K562 (cell line): ENCODE measurements around the gene HELLS. TPM values are rescaled to one million over a fixed set of nuclear protein-coding genes. Genes with fewer than 3 reads are reported as not detected.

ENCODE experiments used
- ATAC-seq: fragments of 200-7000 bp; cut with Tn5 transposase; 3 replicates; pipeline ENCODE4 v1.9.1; 2020; ENCODE audit warnings: moderate library complexity
- BruUV-seq: library from RNA; stranded (reverse); fragments of 400-500 nt; replicated peaks from 2 replicates; lab custom pipeline; 2021; lab: Mats Ljungman, UMichigan
- CTCF ChIA-PET: fragments of 300-600 bp; formaldehyde crosslinking; extraction: SDS; loops from one replicate; lab custom pipeline; 2021; ENCODE audit warnings: low intra/inter-chr PET ratio; lab: Yijun Ruan, JAX
- POLR2A ChIA-PET: fragments of 300-600, 350-650 bp; sonication (Branson Sonifier 250); formaldehyde crosslinking; extraction: SDS; loops from one replicate; lab custom pipeline; 2021; ENCODE audit warnings: antibody characterized with exemption, inconsistent platforms; lab: Yijun Ruan, JAX
- DNase-seq, 4 experiments: peaks; one replicate each; pipeline versions ENCODE4 v3.0.0 to v3.0.0-alpha.2; 2011 to 2018; ENCODE audit warnings: low spot score in 3 of 4, mixed read lengths in 3 of 4; ENCODE audit errors: extremely low read depth in 1 of 4
- FAIRE-seq: peaks from 2 replicates; lab custom pipeline; 2011; peaks lifted over from hg19 to GRCh38; lab: Jason Lieb, UNC
- H2AFZ ChIP-seq: 2 replicates; pipeline ENCODE4 v1.6.0; 2011; ENCODE audit warnings: low read depth, low read length, control low read depth, inconsistent platforms
- H3K27ac ChIP-seq: fragments of 200-600 bp; 3 replicates; pipeline ENCODE4 v1.8.0; 2011; ENCODE audit warnings: low read depth, mild to moderate bottlenecking, control low read depth, inconsistent platforms, low read length, moderate library complexity, mixed read lengths; ENCODE audit errors: extremely low read depth
- H3K27me3 ChIP-seq, 2 experiments: fragments of 300-600 bp in 1 of 2; 2 replicates in 1 of 2; 3 replicates in 1 of 2; pipeline versions ENCODE4 v1.6.0 to v1.8.0; 2011; ENCODE audit warnings: inconsistent platforms in 2 of 2, low read length in 2 of 2, mild to moderate bottlenecking in 1 of 2, mixed read lengths in 1 of 2, moderate library complexity in 1 of 2; ENCODE audit not compliant: control insufficient read depth in 2 of 2, insufficient read depth in 2 of 2
- H3K36me3 ChIP-seq: fragments of 300-600 bp; 3 replicates; pipeline ENCODE4 v1.8.0; 2011; ENCODE audit warnings: mild to moderate bottlenecking, low read length, inconsistent platforms; ENCODE audit not compliant: control insufficient read depth, insufficient read depth
- H3K4me1 ChIP-seq, 2 experiments: fragments of 200-600 bp in 1 of 2; replicated peaks in 1 of 2; 2 replicates in 1 of 2; 3 replicates in 1 of 2; pipeline versions ENCODE4 v1.5.1 to v1.8.0; 2011; ENCODE audit warnings: inconsistent platforms in 2 of 2, low read length in 2 of 2, mild to moderate bottlenecking in 1 of 2, mixed read lengths in 1 of 2, moderate library complexity in 1 of 2; ENCODE audit not compliant: control insufficient read depth in 2 of 2, insufficient read depth in 2 of 2
- H3K4me2 ChIP-seq: 2 replicates; pipeline ENCODE4 v1.6.1; 2011; ENCODE audit warnings: low read length, control low read depth, inconsistent platforms, mixed read lengths; ENCODE audit not compliant: insufficient read depth
- H3K4me3 ChIP-seq: fragments of 200-600 bp; sonication (generic), shearing (Covaris generic); 2 replicates; pipeline ENCODE4 v1.5.1; 2016; ENCODE audit warnings: control low read depth, inconsistent platforms
- H3K79me2 ChIP-seq: fragments of 200-600 bp; 3 replicates; pipeline ENCODE4 v1.8.0; 2011; ENCODE audit warnings: low read length, inconsistent platforms; ENCODE audit not compliant: control insufficient read depth, insufficient read depth
- H3K9ac ChIP-seq, 2 experiments: 2 replicates each; pipeline versions ENCODE4 v1.6.0 to v1.6.1; 2011; ENCODE audit warnings: low read depth in 2 of 2, low read length in 2 of 2, control low read depth in 1 of 2, inconsistent platforms in 1 of 2, mild to moderate bottlenecking in 1 of 2, mixed read lengths in 1 of 2; ENCODE audit not compliant: insufficient read depth in 1 of 2
- H3K9me1 ChIP-seq: one replicate; pipeline ENCODE4 v1.6.0; 2011; ENCODE audit warnings: inconsistent platforms, mild to moderate bottlenecking, low read length, moderate library complexity; ENCODE audit not compliant: control insufficient read depth, insufficient read depth
- H3K9me3 ChIP-seq: replicated peaks from 2 replicates; pipeline ENCODE4 v1.5.1; 2011; ENCODE audit warnings: low read depth, low read length, inconsistent platforms; ENCODE audit not compliant: control insufficient read depth, insufficient read depth
- H4K20me1 ChIP-seq: replicated peaks from 2 replicates; pipeline ENCODE4 v1.6.1; 2011; ENCODE audit warnings: low read length, inconsistent platforms, mixed read lengths; ENCODE audit not compliant: control insufficient read depth, insufficient read depth
- GTF2B ChIP-seq: IDR thresholded peaks from 2 replicates; pipeline ENCODE4 v1.6.1; 2011; ENCODE audit not compliant: insufficient read length; ENCODE audit errors: extremely low read depth
- HDAC6 ChIP-seq: IDR thresholded peaks from 2 replicates; pipeline ENCODE4 v1.6.1; 2012; ENCODE audit warnings: low read depth, mild to moderate bottlenecking, control low read depth, inconsistent platforms, low read length, moderate library complexity
- HLTF ChIP-seq: fragments of 450-650 bp; IDR thresholded peaks from 2 replicates; pipeline ENCODE4 v1.6.1; 2016
- MYC ChIP-seq, 2 experiments: fragments of 250-450 bp in 1 of 2; sonication (Bioruptor Pico) in 1 of 2; IDR thresholded peaks; 2 replicates each; pipeline versions ENCODE4 v1.5.1 to v1.6.1; 2012 to 2021; ENCODE audit warnings: low read depth in 2 of 2, borderline replicate concordance in 1 of 2, improper control_type of control experiment in 1 of 2, low read length in 1 of 2, mild to moderate bottlenecking in 1 of 2, moderate library complexity in 1 of 2
- NCOR1 ChIP-seq: fragments of 450-650 bp; IDR thresholded peaks from 2 replicates; pipeline ENCODE4 v1.6.1; 2016; ENCODE audit warnings: mild to moderate bottlenecking, moderate library complexity
- RB1 ChIP-seq: fragments of 450-650 bp; IDR thresholded peaks from 2 replicates; pipeline ENCODE4 v1.6.1; 2017; ENCODE audit warnings: low read depth, mild to moderate bottlenecking
- RREB1 ChIP-seq: fragments of 250-450 bp; sonication (Bioruptor Pico); IDR thresholded peaks from 2 replicates; pipeline ENCODE4 v1.4.0; 2020
- TFAM ChIP-seq: fragments of 250-450 bp; sonication (Bioruptor Pico); conservative IDR thresholded peaks from 2 replicates; pipeline ENCODE4 v1.5.0; 2021; ENCODE audit warnings: mild to moderate bottlenecking, moderate library complexity
- ZNF184 ChIP-seq: sonication (generic); formaldehyde crosslinking; IDR thresholded peaks from 2 replicates; pipeline ENCODE4 v1.5.0; 2020; ENCODE audit warnings: missing genetic modification reagents
- WGBS: fragments of 100-300 bp; shearing (Covaris generic); methylation state at CpG from one replicate; pipeline ENCODE4 v1.1.6; 2016; ENCODE audit warnings: low coverage, mixed read lengths; ENCODE audit not compliant: insufficient coverage; ENCODE audit errors: missing lambda C conversion rate; 5-methylcytosine and 5-hydroxymethylcytosine counted together
- in situ Hi-C: fragments of 300-500 bp; cut with MboI; formaldehyde crosslinking; loops from 4 replicates; pipeline ENCODE4 v1.15.0; 2018; ENCODE audit warnings: inconsistent platforms, mixed read lengths
- intact Hi-C: fragments of 100-400 bp; cut with micrococcal nuclease; formaldehyde crosslinking; loops from 2 replicates; pipeline ENCODE4 v1.14.2; 2022
- polyA plus RNA-seq, 8 experiments: library from polyadenylated mRNA; depleted of rRNA in 4 of 8; stranded (reverse) in 5 of 8; unstranded in 3 of 8; fragments of >200 nt; fragmentation: Nextera tagmentation in 2 of 8; fragmentation: Illumina TruSeq in 1 of 8; extraction: Ambion mirVana in 2 of 8; extraction: Trizol in 1 of 8; gene quantifications; 2 replicates each; pipeline versions ENCODE4 v1.2.1 to v1.2.3, GENCODE V29; 2011 to 2014; ENCODE audit warnings: inconsistent platforms in 1 of 8, missing spikeins in 1 of 8
- total RNA-seq, 7 experiments: library from RNA; depleted of rRNA in 6 of 7; stranded (reverse); fragments of >200 nt in 6 of 7; fragmentation: Illumina TruSeq in 2 of 7; extraction: Trizol in 2 of 7; gene quantifications; 2 replicates each; pipeline versions ENCODE4 v1.2.1 to v1.2.3, GENCODE V29; 2011 to 2021; ENCODE audit warnings: low replicate concordance in 1 of 7

The HELLS gene
- total and polyA plus RNA-seq, 9 of the 15 experiments (the other 6 are each of a cell fraction or from before 2014, with no cell fraction given) = 8.8 to 52.1 (median 24.7) TPM

- DNase-seq (no peak), FAIRE-seq (no peak), ATAC-seq (no peak)
- no peak for TF ChIP-seq NCOR1
- no peak for TF ChIP-seq HLTF
- no peak for TF ChIP-seq GTF2B
- TF ChIP-seq MYC (IDR thresholded peaks at IDR 0.05; ENCODE audit: low read depth, low read length) = no peak
- no peak for TF ChIP-seq MYC (CRISPR knock-in tag; IDR thresholded peaks at IDR 0.05; ENCODE audit: borderline replicate concordance, low read depth)
- no peak for TF ChIP-seq RB1
- no peak for TF ChIP-seq RREB1 (CRISPR knock-in tag)
- no peak for TF ChIP-seq TFAM
- TF ChIP-seq HDAC6 = no peak
- TF ChIP-seq ZNF184 (CRISPR knock-in tag) = no peak
- H3K4me2 ChIP-seq = no peak overlapping the region
- no peak overlapping the region for H3K27ac ChIP-seq
- H3K36me3 ChIP-seq = peaks cover 51% of the 10 kb centered on the region; the same call in 2 of the 3 replicates
- no peak overlapping the region for H3K9ac ChIP-seq
- H2AFZ ChIP-seq = no peak overlapping the region
- H3K9me3 ChIP-seq = no peaks in the 10 kb centered on the region
- no peak overlapping the region for H3K4me3 ChIP-seq
- ChIA-PET POLR2A (interaction anchor here (0.6 kb wide), 1 partner anchor 174 kb away, joined by 3 read pairs; no protein-coding TSS in a partner anchor), CTCF (no interaction called here)
- in situ Hi-C loops (no loop called here), intact Hi-C loops (no loop called here)
- no peaks in the 10 kb centered on the region for H3K79me2 ChIP-seq
- no TSS peak for BruUV-seq
- 68% methylated on average over 4 of the region's 4 CpGs for WGBS
- no peaks in the 10 kb centered on the region for H3K27me3 ChIP-seq
- H4K20me1 ChIP-seq = no peaks in the 10 kb centered on the region
- H3K9me1 ChIP-seq = no peaks in the 10 kb centered on the region
- H3K4me1 ChIP-seq = no peaks in the 10 kb centered on the region
These were observed 33.2 kb downstream of the HELLS start for GRCh38 chr10:94578790-94579189.
